Endothelial cell of umbilical vein (primary cell): ENCODE data around the gene PROM1. TPM values are rescaled to one million over a fixed set of nuclear protein-coding genes. Genes with fewer than 3 reads are reported as not detected.

Experiments
- BruUV-seq: library from RNA; stranded (reverse); fragments of 400-500 nt; replicated peaks from 2 replicates; lab custom pipeline; 2021; lab: Mats Ljungman, UMichigan
- CTCF ChIA-PET: fragments of 300-600, 350-600 bp; sonication (Branson Sonifier 250); formaldehyde crosslinking; loops from one replicate; lab custom pipeline; 2021; ENCODE audit warnings: antibody characterized with exemption, inconsistent platforms; lab: Charles Lee
- POLR2A ChIA-PET: fragments of 300-600, 350-600 bp; sonication (Branson Sonifier 250); formaldehyde crosslinking; loops from one replicate; lab custom pipeline; 2021; ENCODE audit warnings: antibody characterized with exemption, inconsistent platforms; lab: Charles Lee
- DNase-seq: peaks from one replicate; pipeline ENCODE4 v3.0.0-alpha.2; 2011; ENCODE audit warnings: low read depth, low spot score
- FAIRE-seq: peaks from 2 replicates; lab custom pipeline; 2011; peaks lifted over from hg19 to GRCh38; lab: Jason Lieb, UNC
- H2AFZ ChIP-seq: 2 replicates; pipeline ENCODE4 v1.6.0; 2012; ENCODE audit warnings: low read depth, low read length, control low read depth, inconsistent platforms
- H3K27ac ChIP-seq: 2 replicates; pipeline ENCODE4 v1.5.1; 2011; ENCODE audit warnings: low read depth, mild to moderate bottlenecking, control low read depth, low read length, moderate library complexity; ENCODE audit not compliant: insufficient read depth
- H3K27me3 ChIP-seq, 2 experiments: 2 replicates each; pipeline versions ENCODE4 v1.6.0 to v1.6.1; 2011; ENCODE audit warnings: low read length in 2 of 2, mixed read lengths in 1 of 2; ENCODE audit not compliant: control insufficient read depth in 2 of 2, insufficient read depth in 2 of 2
- H3K36me3 ChIP-seq, 2 experiments: 2 replicates in 1 of 2; 3 replicates in 1 of 2; pipeline ENCODE4 v1.5.1; 2011; ENCODE audit warnings: low read length in 2 of 2, mild to moderate bottlenecking in 1 of 2, moderate library complexity in 1 of 2; ENCODE audit not compliant: control insufficient read depth in 2 of 2, insufficient read depth in 2 of 2; ENCODE audit errors: extremely low read depth in 1 of 2
- H3K4me1 ChIP-seq: 3 replicates; pipeline ENCODE4 v1.5.1; 2011; ENCODE audit warnings: mild to moderate bottlenecking, low read length; ENCODE audit not compliant: control insufficient read depth, insufficient read depth; ENCODE audit errors: extremely low read depth
- H3K4me2 ChIP-seq: 2 replicates; pipeline ENCODE4 v1.6.1; 2011; ENCODE audit warnings: low read length, control low read depth, mixed read lengths; ENCODE audit not compliant: insufficient read depth
- H3K4me3 ChIP-seq, 3 experiments: fragments of 200-600 bp in 1 of 3; sonication (generic), shearing (Covaris generic) in 1 of 3; replicated peaks in 1 of 3; 2 replicates each; pipeline ENCODE4 v1.5.1; 2011 to 2016; ENCODE audit warnings: control low read depth in 3 of 3, low read length in 3 of 3, mild to moderate bottlenecking in 2 of 3, inconsistent platforms in 1 of 3, low read depth in 1 of 3, moderate library complexity in 1 of 3; ENCODE audit not compliant: insufficient read depth in 1 of 3
- H3K79me2 ChIP-seq: 2 replicates; pipeline ENCODE4 v1.6.0; 2012; ENCODE audit warnings: low read length, inconsistent platforms; ENCODE audit not compliant: control insufficient read depth, insufficient read depth
- H3K9ac ChIP-seq: replicated peaks from 2 replicates; pipeline ENCODE3; 2011; ENCODE audit warnings: low read length, control low read depth; ENCODE audit not compliant: insufficient read depth; ENCODE audit errors: extremely low read depth
- H3K9me1 ChIP-seq: replicated peaks from 3 replicates; pipeline ENCODE4 v1.6.0; 2011; ENCODE audit warnings: mild to moderate bottlenecking, low read length; ENCODE audit not compliant: control insufficient read depth, insufficient read depth; ENCODE audit errors: extremely low read depth
- H3K9me3 ChIP-seq: replicated peaks from 2 replicates; pipeline ENCODE4 v1.5.1; 2012; ENCODE audit warnings: low read length, inconsistent platforms; ENCODE audit not compliant: control insufficient read depth, insufficient read depth
- H4K20me1 ChIP-seq: replicated peaks from 2 replicates; pipeline ENCODE3; 2011; ENCODE audit warnings: mild to moderate bottlenecking, low read length; ENCODE audit not compliant: control insufficient read depth, insufficient read depth; ENCODE audit errors: extremely low read depth
- CTCF ChIP-seq, 2 donors: IDR thresholded peaks; 1 replicate in 1 of 2; 2 replicates in 1 of 2; pipeline ENCODE4 v1.5.1; 2011; ENCODE audit warnings: low read length in 2 of 2, mild to moderate bottlenecking in 2 of 2, moderate library complexity in 2 of 2, control low read depth in 1 of 2, inconsistent platforms in 1 of 2, low read depth in 1 of 2; ENCODE audit not compliant: insufficient read depth in 1 of 2; ENCODE audit errors: extremely low read depth in 1 of 2
- EZH2 ChIP-seq: IDR thresholded peaks from 2 replicates; pipeline ENCODE4 v1.6.1; 2012; ENCODE audit warnings: borderline replicate concordance, low read depth, mild to moderate bottlenecking, moderate library complexity, low read length, inconsistent platforms; ENCODE audit not compliant: severe bottlenecking
- FOS ChIP-seq: IDR thresholded peaks from 2 replicates; pipeline ENCODE4 v1.6.1; 2011; ENCODE audit warnings: mild to moderate bottlenecking, low read length, moderate library complexity, borderline replicate concordance; ENCODE audit not compliant: insufficient read depth
- GATA2 ChIP-seq: IDR thresholded peaks from 2 replicates; pipeline ENCODE4 v1.7.0; 2011; ENCODE audit warnings: low read depth, mild to moderate bottlenecking, moderate library complexity, mixed read lengths, low read length; ENCODE audit not compliant: insufficient read length, insufficient read depth
- JUN ChIP-seq: IDR thresholded peaks from 2 replicates; pipeline ENCODE4 v1.6.1; 2011; ENCODE audit warnings: borderline replicate concordance, low read depth; ENCODE audit not compliant: insufficient read length, insufficient read depth
- MYC ChIP-seq: IDR thresholded peaks from one replicate; pipeline ENCODE4 v1.6.1; 2011; ENCODE audit warnings: mild to moderate bottlenecking, low read depth, low read length
- POLR2A ChIP-seq: IDR thresholded peaks from 2 replicates; pipeline ENCODE4 v1.6.1; 2012; ENCODE audit warnings: low read depth, mild to moderate bottlenecking, control low read depth, low read length
- POLR2AphosphoS5 ChIP-seq: IDR thresholded peaks from 2 replicates; pipeline ENCODE4 v1.6.1; 2012; ENCODE audit warnings: low read depth, mild to moderate bottlenecking, control low read depth, low read length, moderate library complexity; ENCODE audit not compliant: insufficient read depth
- dilution Hi-C: fragments of 300-500 bp; cut with MboI; formaldehyde crosslinking; loops from one replicate; pipeline ENCODE4 v1.15.0; 2019; ENCODE audit warnings: low sequenced_read_pairs; ENCODE audit not compliant: extremely low pct_ligation_motif_present
- intact Hi-C: fragments of 100-400 bp; cut with micrococcal nuclease; formaldehyde crosslinking; loops from one replicate; pipeline ENCODE4 v1.10.0; 2022
- polyA plus RNA-seq, 4 experiments: library from polyadenylated mRNA; depleted of rRNA in 3 of 4; stranded (reverse) in 3 of 4; unstranded in 1 of 4; fragments of >200 nt; gene quantifications; 2 replicates each; pipeline versions ENCODE4 v1.2.1 to v1.2.3, GENCODE V29; 2011 to 2012; ENCODE audit warnings: missing spikeins in 1 of 4
- total RNA-seq: library from RNA; stranded (reverse); gene quantifications from 2 replicates; pipeline ENCODE4 v1.2.3, GENCODE V29; 2021
- TF ChIP-seq, protein P1 (sequence below): IDR thresholded peaks from 2 replicates; pipeline ENCODE4 v1.6.1; 2011; ENCODE audit not compliant: insufficient read depth, insufficient read length

Gene PROM1
- total and polyA plus RNA-seq, 2 donors (not counting 3 experiments of a cell fraction or from before 2014, with no cell fraction given), result 0.36 to 1.7 TPM

DNA sequence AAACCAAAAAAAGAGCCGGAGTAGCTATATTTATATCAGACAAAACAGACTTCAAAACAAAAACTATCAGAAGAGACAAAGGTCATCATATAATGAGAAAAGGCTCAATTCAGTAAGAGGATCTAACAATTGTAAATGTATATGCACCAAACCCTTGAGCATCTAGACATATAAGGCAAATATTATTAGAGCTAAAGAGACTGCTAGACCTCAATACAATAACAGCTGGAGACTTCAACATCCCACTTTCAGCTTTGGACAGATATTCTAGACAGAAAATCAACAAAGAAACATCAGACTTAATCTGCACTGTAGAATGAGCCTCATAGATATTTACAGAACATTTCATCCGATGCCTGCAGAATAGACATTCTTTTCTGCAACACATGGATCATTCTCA lies 4.8 kb upstream of the PROM1 start:
- no peak overlapping the region for H3K9ac ChIP-seq
- no TSS peak for BruUV-seq

DNA sequence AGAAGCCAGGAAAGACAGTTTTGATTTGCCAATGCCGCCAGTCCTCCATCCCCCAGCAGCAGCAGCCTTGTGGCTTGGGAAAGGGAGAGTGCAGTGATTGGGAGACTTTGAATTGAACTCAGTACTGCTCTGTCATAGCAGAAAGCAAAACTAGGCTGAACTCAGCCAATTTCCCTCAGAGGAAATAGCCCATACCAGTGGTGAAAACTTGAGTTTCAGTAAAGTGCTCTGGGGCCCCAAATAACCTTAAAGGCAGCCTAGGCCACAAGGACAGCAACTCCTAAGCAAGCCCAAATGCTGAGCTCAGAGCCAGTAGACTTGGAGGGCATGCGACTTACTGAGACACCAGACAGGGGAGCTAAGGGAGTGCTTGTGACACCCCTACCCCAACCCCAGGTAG lies 2.0 kb upstream of the PROM1 start:
- Histone ChIP-seq H3K27ac (no peak overlapping the region), H3K27me3 (peaks cover 47 to 61% of the 10 kb centered on the region in 2 experiments), H3K9me1 (no peaks in the 10 kb centered on the region), H3K79me2 (no peaks in the 10 kb centered on the region), H3K4me3 (no peak overlapping the region), H3K9ac (no peak overlapping the region), H3K9me3 (no peaks in the 10 kb centered on the region), H3K4me2 (no peak overlapping the region), H2AFZ (no peak overlapping the region), H4K20me1 (no peaks in the 10 kb centered on the region), H3K36me3 (no peaks in the 10 kb centered on the region), H3K4me1 (peaks cover 6% of the 10 kb centered on the region)
- intact Hi-C loops (no loop called here), dilution Hi-C loops (no loop called here)
- FAIRE-seq (no peak), DNase-seq (no peak)
- TF ChIP-seq MYC (no peak), POLR2A (no peak), FOS (no peak), CTCF (IDR thresholded peaks at IDR 0.05; ENCODE audit: extremely low read depth in 1 of 2, insufficient read depth in 1 of 2, low read depth in 1 of 2, low read length in 2 of 2) (no peak), POLR2AphosphoS5 (no peak), JUN (no peak), EZH2 (no peak)
- TF ChIP-seq, protein P1, sequence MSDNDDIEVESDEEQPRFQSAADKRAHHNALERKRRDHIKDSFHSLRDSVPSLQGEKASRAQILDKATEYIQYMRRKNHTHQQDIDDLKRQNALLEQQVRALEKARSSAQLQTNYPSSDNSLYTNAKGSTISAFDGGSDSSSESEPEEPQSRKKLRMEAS, result no peak
- CTCF ChIA-PET, result interaction anchor here (1.3 kb wide), 1 partner anchor 18 kb away, joined by 3 read pairs; no protein-coding TSS in a partner anchor
- no TSS peak for BruUV-seq
- POLR2A ChIA-PET, result no interaction called here

More for the DNA sequence above, 4.8 kb upstream of the PROM1 start:
- FAIRE-seq (no peak), DNase-seq (no peak)
- POLR2A ChIA-PET, result no interaction called here
- CTCF ChIA-PET, result interaction anchor here (0.9 kb wide), 1 partner anchor 176 kb away, joined by 3 read pairs; no protein-coding TSS in a partner anchor
- Histone ChIP-seq H3K9me3 (no peaks in the 10 kb centered on the region), H3K4me1 (no peaks in the 10 kb centered on the region), H3K27ac (no peak overlapping the region), H3K79me2 (no peaks in the 10 kb centered on the region), H3K27me3 (peaks cover 32 to 42% of the 10 kb centered on the region in 2 experiments), H2AFZ (no peak overlapping the region), H3K4me2 (no peak overlapping the region), H4K20me1 (no peaks in the 10 kb centered on the region), H3K4me3 (no peak overlapping the region), H3K36me3 (no peaks in the 10 kb centered on the region), H3K9me1 (no peaks in the 10 kb centered on the region)
- intact Hi-C loops, result no loop called here
- TF ChIP-seq MYC (no peak), GATA2 (no peak)
- dilution Hi-C loops, result no loop called here
